HCT116 (cell line): ENCODE results near the gene TNFAIP8. TPM values are rescaled to one million over a fixed set of nuclear protein-coding genes. Genes with fewer than 3 reads are reported as not detected.

ENCODE experiments used
- ATAC-seq: fragments of 200-7000 bp; cut with Tn5 transposase; 2 replicates; pipeline ENCODE4 v1.9.1; 2020; ENCODE audit warnings: mild to moderate bottlenecking, moderate library complexity
- BruUV-seq: library from RNA; stranded (reverse); fragments of 400-500 nt; replicated peaks from 2 replicates; lab custom pipeline; 2021; lab: Mats Ljungman, UMichigan
- CTCF ChIA-PET: fragments of 300-600 bp; sonication (Branson Sonifier 250); formaldehyde crosslinking; loops from one replicate; lab custom pipeline; 2021; ENCODE audit warnings: antibody characterized with exemption; lab: Charles Lee
- POLR2A ChIA-PET: fragments of 300-600, 350-600 bp; sonication (Branson Sonifier 250); formaldehyde crosslinking; loops from one replicate; lab custom pipeline; 2021; ENCODE audit warnings: antibody characterized with exemption; lab: Charles Lee
- RAD21 ChIA-PET, 2 experiments: fragments of 300-600 bp; sonication (Branson Sonifier 250); formaldehyde crosslinking; loops; one replicate each; lab custom pipeline; 2023; ENCODE audit warnings: low total read pairs in 2 of 2; ENCODE audit not compliant: uncharacterized antibody in 2 of 2, unreplicated experiment in 2 of 2, low non-redundant PET in 1 of 2; lab: Charles Lee
- DNase-seq: peaks from one replicate; pipeline ENCODE4 v3.0.0-alpha.2; 2010; ENCODE audit warnings: low read depth, low spot score
- H2AFZ ChIP-seq: fragments of 200-600 bp; shearing (Covaris generic), sonication (generic); 2 replicates; pipeline ENCODE4 v1.6.1; 2017; ENCODE audit warnings: low read depth, mixed run types, mixed read lengths, antibody characterized with exemption, low read length; ENCODE audit not compliant: poor library complexity, severe bottlenecking
- H3K27ac ChIP-seq: 2 replicates; pipeline ENCODE4 v1.5.1; 2012; ENCODE audit warnings: low read depth, low read length
- H3K27me3 ChIP-seq: fragments of 200-600 bp; sonication (generic); 2 replicates; pipeline ENCODE4 v1.6.1; 2016; ENCODE audit warnings: mixed run types, low read length, mixed read lengths; ENCODE audit not compliant: insufficient read depth
- H3K36me3 ChIP-seq, 2 experiments: fragments of 200-500 bp in 1 of 2; fragments of 200-600 bp in 1 of 2; sonication (Bioruptor generic) in 1 of 2; sonication (generic) in 1 of 2; 2 replicates each; pipeline versions ENCODE4 v1.5.1 to v1.6.1; 2014 to 2016; ENCODE audit warnings: low read length in 2 of 2, inconsistent platforms in 1 of 2, mixed read lengths in 1 of 2, mixed run types in 1 of 2; ENCODE audit not compliant: insufficient read depth in 2 of 2, control insufficient read depth in 1 of 2
- H3K4me1 ChIP-seq, 2 experiments: fragments of 200-600 bp in 1 of 2; sonication (generic) in 1 of 2; 2 replicates each; pipeline versions ENCODE4 v1.5.1 to v1.6.1; 2012 to 2017; ENCODE audit warnings: low read length in 2 of 2, inconsistent platforms in 1 of 2, mild to moderate bottlenecking in 1 of 2, mixed read lengths in 1 of 2, mixed run types in 1 of 2, moderate library complexity in 1 of 2; ENCODE audit not compliant: insufficient read depth in 2 of 2, control insufficient read depth in 1 of 2
- H3K4me2 ChIP-seq: fragments of 200-600 bp; sonication (generic); 2 replicates; pipeline ENCODE4 v1.6.1; 2017; ENCODE audit warnings: mixed run types, low read length, mixed read lengths
- H3K4me3 ChIP-seq, 2 experiments: fragments of 200-600 bp in 1 of 2; sonication (generic) in 1 of 2; replicated peaks in 1 of 2; 2 replicates each; pipeline ENCODE4 v1.5.1; 2011 to 2016; ENCODE audit warnings: low read length in 2 of 2, control low read depth in 1 of 2, low read depth in 1 of 2, mild to moderate bottlenecking in 1 of 2, mixed read lengths in 1 of 2, mixed run types in 1 of 2
- H3K79me2 ChIP-seq: fragments of 200-600 bp; sonication (generic); 2 replicates; pipeline ENCODE4 v1.6.1; 2017; ENCODE audit warnings: mild to moderate bottlenecking, mixed run types, low read length, moderate library complexity, mixed read lengths; ENCODE audit not compliant: insufficient read depth
- H3K9ac ChIP-seq: fragments of 200-600 bp; sonication (generic); 2 replicates; pipeline ENCODE4 v1.6.1; 2016; ENCODE audit warnings: low read length, mixed read lengths
- H3K9me2 ChIP-seq: fragments of 200-600 bp; sonication (generic), shearing (Covaris generic); 2 replicates; pipeline ENCODE4 v1.6.1; 2017; ENCODE audit warnings: mixed run types, mild to moderate bottlenecking, moderate library complexity; ENCODE audit not compliant: insufficient read depth
- H3K9me3 ChIP-seq, 2 experiments: fragments of 200-500 bp in 1 of 2; fragments of 200-600 bp in 1 of 2; sonication (Bioruptor generic) in 1 of 2; sonication (generic) in 1 of 2; 2 replicates each; pipeline ENCODE4 v1.6.1; 2014 to 2017; ENCODE audit warnings: low read length in 2 of 2, mixed read lengths in 2 of 2, inconsistent platforms in 1 of 2, low read depth in 1 of 2, mild to moderate bottlenecking in 1 of 2, mixed run types in 1 of 2, moderate library complexity in 1 of 2; ENCODE audit not compliant: control insufficient read depth in 1 of 2, insufficient read depth in 1 of 2
- H4K20me1 ChIP-seq: fragments of 200-600 bp; sonication (generic), shearing (Covaris generic); 2 replicates; pipeline ENCODE4 v1.6.1; 2017; ENCODE audit warnings: mixed run types, mild to moderate bottlenecking, moderate library complexity; ENCODE audit not compliant: insufficient read depth
- CEBPB ChIP-seq: IDR thresholded peaks from 2 replicates; pipeline ENCODE4 v1.6.1; 2012; ENCODE audit warnings: low read depth
- CTCF ChIP-seq, 3 experiments: fragments of 200-600 bp in 1 of 3; sonication (generic) in 1 of 3; IDR thresholded peaks in 2 of 3; conservative IDR thresholded peaks in 1 of 3; 2 replicates each; pipeline ENCODE4 v1.5.1; 2012 to 2017; ENCODE audit warnings: low read depth in 2 of 3, low read length in 2 of 3, antibody characterized with exemption in 1 of 3, borderline replicate concordance in 1 of 3, control low read depth in 1 of 3, mild to moderate bottlenecking in 1 of 3, mixed read lengths in 1 of 3, mixed run types in 1 of 3, moderate library complexity in 1 of 3; ENCODE audit not compliant: insufficient read depth in 1 of 3
- MAX ChIP-seq: IDR thresholded peaks from 2 replicates; pipeline ENCODE4 v1.6.1; 2012
- POLR2AphosphoS5 ChIP-seq: IDR thresholded peaks from 2 replicates; pipeline ENCODE4 v1.6.1; 2011; ENCODE audit warnings: mild to moderate bottlenecking, low read depth, low read length, moderate library complexity
- SIN3A ChIP-seq: IDR thresholded peaks from 2 replicates; pipeline ENCODE4 v1.6.1; 2012; ENCODE audit warnings: low read depth
- SP1 ChIP-seq: IDR thresholded peaks from 2 replicates; pipeline ENCODE4 v1.6.1; 2012; ENCODE audit warnings: low read depth
- ZNF274 ChIP-seq: fragments of 200-500 bp; sonication (Bioruptor generic); IDR thresholded peaks from 2 replicates; pipeline ENCODE4 v1.6.1; 2014; ENCODE audit warnings: mild to moderate bottlenecking, low read depth, low read length, inconsistent platforms
- intact Hi-C: fragments of 100-400 bp; cut with micrococcal nuclease; formaldehyde crosslinking; loops from 2 replicates; pipeline ENCODE4 v1.10.0; 2022
- total RNA-seq: library from RNA; stranded (reverse); gene quantifications from one replicate; pipeline ENCODE4 v1.2.1, GENCODE V29; 2021; ENCODE audit not compliant: unreplicated experiment

TNFAIP8 gene
- total RNA-seq, 1 experiment from 2014 or later = 18.4 TPM

- no peaks in the 10 kb centered on the region for H4K20me1 ChIP-seq
- ChIA-PET POLR2A (no interaction called here), CTCF (no interaction called here), RAD21 (no interaction called here)
- no peaks in the 10 kb centered on the region for H3K79me2 ChIP-seq
- DNase-seq = no peak
- intact Hi-C loops = no loop called here
- no peak overlapping the region for H3K9ac ChIP-seq
- H3K9me3 ChIP-seq = no peaks in the 10 kb centered on the region
- H3K27me3 ChIP-seq = no peaks in the 10 kb centered on the region
- H3K27ac ChIP-seq = no peak overlapping the region
- no peak overlapping the region for H2AFZ ChIP-seq
- H3K36me3 ChIP-seq = no peaks in the 10 kb centered on the region
- no peaks in the 10 kb centered on the region for H3K9me2 ChIP-seq
- no peak overlapping the region for H3K4me2 ChIP-seq
- no peak for ATAC-seq
- peaks cover 0 to 6% of the 10 kb centered on the region in 2 experiments; a peak in 1 of 4 replicates for H3K4me1 ChIP-seq
- no TSS peak for BruUV-seq
- TF ChIP-seq SIN3A = no peak
- H3K4me3 ChIP-seq = no peak overlapping the region
These were observed 1.5 kb downstream of the TNFAIP8 start for GRCh38 chr5:119357270-119357669.

- H3K4me2 ChIP-seq = no peak overlapping the region
- RAD21 ChIA-PET = no interaction called here
- no peak overlapping the region for H3K9ac ChIP-seq
- no peak overlapping the region for H3K27ac ChIP-seq
- no peaks in the 10 kb centered on the region for H3K27me3 ChIP-seq
- H3K79me2 ChIP-seq = no peaks in the 10 kb centered on the region
- H2AFZ ChIP-seq = no peak overlapping the region
- peaks cover 0 to 6% of the 10 kb centered on the region in 2 experiments; a peak in 1 of 4 replicates for H3K4me1 ChIP-seq
- POLR2A ChIA-PET = no interaction called here
- H3K36me3 ChIP-seq = no peaks in the 10 kb centered on the region
- no peaks in the 10 kb centered on the region for H4K20me1 ChIP-seq
- CTCF ChIA-PET = no interaction called here
- ATAC-seq (no peak), DNase-seq (no peak)
- intact Hi-C loops = no loop called here
- H3K9me2 ChIP-seq = no peaks in the 10 kb centered on the region
- TF ChIP-seq CEBPB = no peak
- TF ChIP-seq ZNF274 = no peak
- TF ChIP-seq POLR2AphosphoS5 = no peak
- no peak for TF ChIP-seq CTCF (IDR thresholded peaks at IDR 0.05 in 2 of 3, conservative IDR thresholded peaks at IDR 0.05 in 1 of 3; ENCODE audit: borderline replicate concordance in 1 of 3, insufficient read depth in 1 of 3, low read depth in 2 of 3, low read length in 2 of 3)
- TF ChIP-seq SP1 = no peak
- no peak for TF ChIP-seq MAX
- H3K9me3 ChIP-seq = no peaks in the 10 kb centered on the region
- no peak overlapping the region for H3K4me3 ChIP-seq
- BruUV-seq = no TSS peak
These were observed 2.1 kb downstream of the TNFAIP8 start for GRCh38 chr5:119357808-119358529.
